ENCODE measurements around the gene SLC25A21. TPM values are rescaled to one million over a fixed set of nuclear protein-coding genes. Genes with fewer than 3 reads are reported as not detected.

Gene SLC25A21
- total RNA-seq, 2 donors from 2014 or later, result not detected

GRCh38 chr14:37145395-37145794, 27.0 kb downstream of the SLC25A21 start:
- Mint-ChIP-seq H3K27ac (no peak overlapping the region), H3K4me1 (ENCODE audit: low read depth in 2 of 2) (no peaks in the 10 kb centered on the region), H3K36me3 (no peaks in the 10 kb centered on the region), H3K27me3 (no peaks in the 10 kb centered on the region), H3K4me3 (no peak overlapping the region), H3K9me3 (no peaks in the 10 kb centered on the region)
- DNase-seq (ENCODE audit: low spot score) (no peak), ATAC-seq (no peak)

GRCh38 chr14:37144729-37145363, 27.6 kb downstream of the SLC25A21 start:
- no peak for ATAC-seq
- Mint-ChIP-seq H3K27ac (no peak overlapping the region), H3K4me1 (ENCODE audit: low read depth in 2 of 2) (no peaks in the 10 kb centered on the region), H3K9me3 (no peaks in the 10 kb centered on the region), H3K36me3 (no peaks in the 10 kb centered on the region), H3K4me3 (no peak overlapping the region), H3K27me3 (no peaks in the 10 kb centered on the region)
- DNase-seq (ENCODE audit: low spot score), result no peak

GRCh38 chr14:37143475-37143874, 28.9 kb downstream of the SLC25A21 start:
- Mint-ChIP-seq H3K9me3 (no peaks in the 10 kb centered on the region), H3K4me1 (ENCODE audit: low read depth in 2 of 2) (no peaks in the 10 kb centered on the region), H3K27ac (no peak overlapping the region), H3K27me3 (no peaks in the 10 kb centered on the region), H3K36me3 (no peaks in the 10 kb centered on the region), H3K4me3 (no peak overlapping the region)
- ATAC-seq, result no peak
- no peak for DNase-seq (ENCODE audit: low spot score)

- DNase-seq (ENCODE audit: low spot score) (no peak), ATAC-seq (no peak)
- no peaks in the 10 kb centered on the region for H3K27me3 Mint-ChIP-seq
- H3K36me3 Mint-ChIP-seq, result no peaks in the 10 kb centered on the region
- H3K4me1 Mint-ChIP-seq (ENCODE audit: low read depth in 2 of 2), result no peaks in the 10 kb centered on the region
- H3K9me3 Mint-ChIP-seq, result no peaks in the 10 kb centered on the region
- no peak overlapping the region for H3K4me3 Mint-ChIP-seq
- no peak overlapping the region for H3K27ac Mint-ChIP-seq
These were observed 29.5 kb downstream of the SLC25A21 start for GRCh38 chr14:37142835-37143401.

- no peak for DNase-seq (ENCODE audit: low spot score)
- H3K27ac Mint-ChIP-seq, result no peak overlapping the region
- no peak for ATAC-seq
- H3K4me1 Mint-ChIP-seq (ENCODE audit: low read depth in 2 of 2), result no peaks in the 10 kb centered on the region
- no peaks in the 10 kb centered on the region for H3K9me3 Mint-ChIP-seq
- H3K27me3 Mint-ChIP-seq, result no peaks in the 10 kb centered on the region
- no peaks in the 10 kb centered on the region for H3K36me3 Mint-ChIP-seq
- H3K4me3 Mint-ChIP-seq, result no peak overlapping the region
These were observed 32.2 kb downstream of the SLC25A21 start for GRCh38 chr14:37140176-37140575.

GRCh38 chr14:37139710-37140109, 32.7 kb downstream of the SLC25A21 start:
- DNase-seq (ENCODE audit: low spot score), result no peak
- no peaks in the 10 kb centered on the region for H3K36me3 Mint-ChIP-seq
- no peaks in the 10 kb centered on the region for H3K9me3 Mint-ChIP-seq
- no peaks in the 10 kb centered on the region for H3K4me1 Mint-ChIP-seq (ENCODE audit: low read depth in 2 of 2)
- H3K27me3 Mint-ChIP-seq, result no peaks in the 10 kb centered on the region
- ATAC-seq, result no peak
- no peak overlapping the region for H3K27ac Mint-ChIP-seq
- H3K4me3 Mint-ChIP-seq, result no peak overlapping the region

- Mint-ChIP-seq H3K9me3 (no peaks in the 10 kb centered on the region), H3K27ac (no peak overlapping the region), H3K36me3 (no peaks in the 10 kb centered on the region), H3K4me3 (no peak overlapping the region), H3K27me3 (no peaks in the 10 kb centered on the region), H3K4me1 (ENCODE audit: low read depth in 2 of 2) (no peaks in the 10 kb centered on the region)
- ATAC-seq (no peak), DNase-seq (ENCODE audit: low spot score) (no peak)
These were observed 33.5 kb downstream of the SLC25A21 start for GRCh38 chr14:37138898-37139297.

- H3K4me1 Mint-ChIP-seq (ENCODE audit: low read depth in 2 of 2), result no peaks in the 10 kb centered on the region
- H3K4me3 Mint-ChIP-seq, result no peak overlapping the region
- H3K9me3 Mint-ChIP-seq, result peaks cover 11% of the 10 kb centered on the region
- ATAC-seq (no peak), DNase-seq (ENCODE audit: low spot score) (no peak)
- no peaks in the 10 kb centered on the region for H3K27me3 Mint-ChIP-seq
- H3K36me3 Mint-ChIP-seq, result no peaks in the 10 kb centered on the region
- no peak overlapping the region for H3K27ac Mint-ChIP-seq
These were observed 39.0 kb downstream of the SLC25A21 start for GRCh38 chr14:37133284-37133913.

- Mint-ChIP-seq H3K9me3 (peaks cover 16% of the 10 kb centered on the region), H3K36me3 (no peaks in the 10 kb centered on the region), H3K4me3 (no peak overlapping the region), H3K27me3 (no peaks in the 10 kb centered on the region), H3K4me1 (ENCODE audit: low read depth in 2 of 2) (no peaks in the 10 kb centered on the region), H3K27ac (no peak overlapping the region)
- DNase-seq (ENCODE audit: low spot score) (no peak), ATAC-seq (no peak)
These were observed 41.2 kb downstream of the SLC25A21 start for GRCh38 chr14:37131205-37131604.

GRCh38 chr14:37129047-37129446, 43.4 kb downstream of the SLC25A21 start:
- Mint-ChIP-seq H3K27ac (no peak overlapping the region), H3K9me3 (peaks cover 16% of the 10 kb centered on the region), H3K27me3 (no peaks in the 10 kb centered on the region), H3K4me3 (no peak overlapping the region), H3K36me3 (no peaks in the 10 kb centered on the region), H3K4me1 (ENCODE audit: low read depth in 2 of 2) (no peaks in the 10 kb centered on the region)
- ATAC-seq, result no peak
- no peak for DNase-seq (ENCODE audit: low spot score)

GRCh38 chr14:37124614-37125013, 47.8 kb downstream of the SLC25A21 start:
- no peak for ATAC-seq
- no peaks in the 10 kb centered on the region for H3K4me1 Mint-ChIP-seq (ENCODE audit: low read depth in 2 of 2)
- H3K4me3 Mint-ChIP-seq, result no peak overlapping the region
- no peaks in the 10 kb centered on the region for H3K27me3 Mint-ChIP-seq
- H3K36me3 Mint-ChIP-seq, result no peaks in the 10 kb centered on the region
- H3K27ac Mint-ChIP-seq, result no peak overlapping the region
- no peak for DNase-seq (ENCODE audit: low spot score)
- peaks cover 5% of the 10 kb centered on the region for H3K9me3 Mint-ChIP-seq

GRCh38 chr14:37122919-37123639, 49.3 kb downstream of the SLC25A21 start:
- no peaks in the 10 kb centered on the region for H3K4me1 Mint-ChIP-seq (ENCODE audit: low read depth in 2 of 2)
- H3K27me3 Mint-ChIP-seq, result no peaks in the 10 kb centered on the region
- no peaks in the 10 kb centered on the region for H3K36me3 Mint-ChIP-seq
- H3K27ac Mint-ChIP-seq, result no peak overlapping the region
- DNase-seq (ENCODE audit: low spot score) (no peak), ATAC-seq (no peak)
- H3K9me3 Mint-ChIP-seq, result peaks cover 5% of the 10 kb centered on the region
- H3K4me3 Mint-ChIP-seq, result no peak overlapping the region

- ATAC-seq, result no peak
These were observed 50.1 kb downstream of the SLC25A21 start for GRCh38 chr14:37122288-37122687.

GRCh38 chr14:37118673-37119366, 53.6 kb downstream of the SLC25A21 start:
- H3K27ac Mint-ChIP-seq, result no peak overlapping the region
- no peak overlapping the region for H3K4me3 Mint-ChIP-seq
- no peaks in the 10 kb centered on the region for H3K27me3 Mint-ChIP-seq
- H3K9me3 Mint-ChIP-seq, result no peaks in the 10 kb centered on the region
- no peaks in the 10 kb centered on the region for H3K4me1 Mint-ChIP-seq (ENCODE audit: low read depth in 2 of 2)
- DNase-seq (ENCODE audit: low spot score) (no peak), ATAC-seq (no peak)
- H3K36me3 Mint-ChIP-seq, result no peaks in the 10 kb centered on the region

More at GRCh38 chr14:37122288-37122687, 50.1 kb downstream of the SLC25A21 start:
- Mint-ChIP-seq H3K4me1 (ENCODE audit: low read depth in 2 of 2) (no peaks in the 10 kb centered on the region), H3K4me3 (no peak overlapping the region), H3K36me3 (no peaks in the 10 kb centered on the region), H3K27ac (no peak overlapping the region), H3K9me3 (peaks cover under 1% of the 10 kb centered on the region), H3K27me3 (no peaks in the 10 kb centered on the region)
- DNase-seq (ENCODE audit: low spot score), result no peak
